Tibial artery (tissue), 4 donors: Measurements from ENCODE around the gene FTH1.
"Not testable (repeated sequence)": the region's sequence is repeated elsewhere in the genome, so short reads cannot be mapped to it uniquely, and the experiment has no call there.

ENCODE experiments used
- DNase-seq, 2 donors: peaks; one replicate each; pipeline ENCODE4 v3.0.0-alpha.2; 2019
- H3K27ac ChIP-seq, 2 donors: fragments of 200-600 bp; sonication (generic) in 1 of 2; 1 replicate in 1 of 2; 2 replicates in 1 of 2; pipeline ENCODE4 v1.5.1; 2018 to 2019; ENCODE audit warnings: mild to moderate bottlenecking in 1 of 2
- H3K27me3 ChIP-seq, 2 donors: fragments of 200-600 bp; sonication (generic) in 1 of 2; one replicate each; pipeline versions ENCODE4 v1.5.1 to v1.6.0; 2016 to 2019
- H3K36me3 ChIP-seq, 3 donors: fragments of 200-600 bp; sonication (generic) in 2 of 3; one replicate each; pipeline ENCODE4 v1.5.1; 2016 to 2019; ENCODE audit warnings: mild to moderate bottlenecking in 2 of 3
- H3K4me1 ChIP-seq, 4 donors: fragments of 200-600 bp; sonication (generic) in 2 of 4; 1 replicate in 3 of 4; 2 replicates in 1 of 4; pipeline ENCODE4 v1.5.1; 2016 to 2019
- H3K4me3 ChIP-seq, 2 donors: fragments of 200-600 bp; sonication (generic) in 1 of 2; 1 replicate in 1 of 2; 2 replicates in 1 of 2; pipeline ENCODE4 v1.5.1; 2018 to 2019; ENCODE audit warnings: mild to moderate bottlenecking in 2 of 2
- H3K9me3 ChIP-seq, 3 donors: fragments of 200-600 bp; sonication (generic) in 1 of 3; one replicate each; pipeline ENCODE4 v1.5.1; 2016 to 2019
- CTCF ChIP-seq, 2 experiments: fragments of 200-600 bp in 1 of 2; fragments of 450-650 bp in 1 of 2; IDR thresholded peaks; one replicate each; pipeline ENCODE4 v1.5.1; 2017 to 2019; ENCODE audit warnings: antibody characterized with exemption in 2 of 2, mild to moderate bottlenecking in 1 of 2, moderate library complexity in 1 of 2
- intact Hi-C: fragments of 100-400 bp; cut with DNase I; formaldehyde crosslinking; loops from one replicate; pipeline ENCODE4 v1.15.0; 2023; ENCODE audit warnings: low total_unique reads

Gene FTH1

GRCh38 chr11:62011881-62012280, 44.4 kb upstream of the FTH1 start:
- TF ChIP-seq CTCF (IDR thresholded peaks at IDR 0.05) = no peak
- peaks cover 0 to 9% (median 0%) of the 10 kb centered on the region in 4 donors for H3K4me1 ChIP-seq
- intact Hi-C loops = no loop called here
- no peaks in the 10 kb centered on the region for H3K36me3 ChIP-seq
- no peaks in the 10 kb centered on the region for H3K27me3 ChIP-seq
- H3K27ac ChIP-seq = no peak overlapping the region
- H3K4me3 ChIP-seq = no peak overlapping the region
- no peaks in the 10 kb centered on the region for H3K9me3 ChIP-seq
- DNase-seq = peak in 1 of 2 donors; percentile 51

GRCh38 chr11:62010935-62011528, 43.6 kb upstream of the FTH1 start:
- Histone ChIP-seq H3K9me3 (no peaks in the 10 kb centered on the region), H3K27me3 (no peaks in the 10 kb centered on the region), H3K4me1 (peaks cover 0 to 9% (median 0%) of the 10 kb centered on the region in 4 donors), H3K27ac (no peak overlapping the region), H3K36me3 (no peaks in the 10 kb centered on the region), H3K4me3 (no peak overlapping the region)
- intact Hi-C loops = no loop called here
- peak in 1 of 2 donors; percentile 12 for DNase-seq
- TF ChIP-seq CTCF (IDR thresholded peaks at IDR 0.05) = no peak

- no peak for TF ChIP-seq CTCF (IDR thresholded peaks at IDR 0.05)
- no peaks in the 10 kb centered on the region for H3K9me3 ChIP-seq
- intact Hi-C loops = no loop called here
These were observed 40.8 kb upstream of the FTH1 start for GRCh38 chr11:62008193-62008592.

GRCh38 chr11:62004473-62004872, 37.0 kb upstream of the FTH1 start:
- DNase-seq = peak; percentile 69 to 85
- H3K36me3 ChIP-seq = no peaks in the 10 kb centered on the region
- peak overlapping the region; percentile 39 to 59 for H3K27ac ChIP-seq
- peaks cover 0 to 17% (median 9%) of the 10 kb centered on the region in 4 donors for H3K4me1 ChIP-seq
- H3K27me3 ChIP-seq = no peaks in the 10 kb centered on the region
- H3K9me3 ChIP-seq = peaks cover 0 to 3% (median 0%) of the 10 kb centered on the region in 3 donors
- no peak for TF ChIP-seq CTCF (IDR thresholded peaks at IDR 0.05)
- intact Hi-C loops = no loop called here
- no peak overlapping the region for H3K4me3 ChIP-seq

More at GRCh38 chr11:62008193-62008592, 40.8 kb upstream of the FTH1 start:
- DNase-seq = no peak
- H3K4me1 ChIP-seq = peaks cover 0 to 17% (median 13%) of the 10 kb centered on the region in 4 donors
- H3K27ac ChIP-seq = no peak overlapping the region
- H3K36me3 ChIP-seq = no peaks in the 10 kb centered on the region
- no peaks in the 10 kb centered on the region for H3K27me3 ChIP-seq
- no peak overlapping the region for H3K4me3 ChIP-seq

- H3K9me3 ChIP-seq, H3K4me3 ChIP-seq, H3K27me3 ChIP-seq, intact Hi-C loops, H3K27ac ChIP-seq, H3K36me3 ChIP-seq: not testable (repeated sequence)
- H3K4me1 ChIP-seq = peaks cover 0 to 17% (median 9%) of the 10 kb centered on the region in 4 donors
- DNase-seq = peak in 1 of 2 donors; percentile 19
These were observed 34.8 kb upstream of the FTH1 start for GRCh38 chr11:62002283-62002682.

GRCh38 chr11:62001450-62002191, 34.2 kb upstream of the FTH1 start:
- peak in 1 of 2 donors; percentile 60 for DNase-seq
- TF ChIP-seq CTCF (IDR thresholded peaks at IDR 0.05) = no peak
- no peaks in the 10 kb centered on the region for H3K27me3 ChIP-seq
- H3K4me3 ChIP-seq = no peak overlapping the region
- intact Hi-C loops = no loop called here
- H3K9me3 ChIP-seq = peaks cover 0 to 3% (median 0%) of the 10 kb centered on the region in 3 donors
- H3K4me1 ChIP-seq = peaks cover 0 to 17% (median 9%) of the 10 kb centered on the region in 4 donors
- H3K27ac ChIP-seq = no peak overlapping the region
- H3K36me3 ChIP-seq = no peaks in the 10 kb centered on the region
